Amniotic stem cell (primary cell): ENCODE data around the gene CYP26B1.

ENCODE experiments used
- DNase-seq: peaks from one replicate; lab custom pipeline; 2025; lab: John Stamatoyannopoulos, UW

The CYP26B1 gene

DNA sequence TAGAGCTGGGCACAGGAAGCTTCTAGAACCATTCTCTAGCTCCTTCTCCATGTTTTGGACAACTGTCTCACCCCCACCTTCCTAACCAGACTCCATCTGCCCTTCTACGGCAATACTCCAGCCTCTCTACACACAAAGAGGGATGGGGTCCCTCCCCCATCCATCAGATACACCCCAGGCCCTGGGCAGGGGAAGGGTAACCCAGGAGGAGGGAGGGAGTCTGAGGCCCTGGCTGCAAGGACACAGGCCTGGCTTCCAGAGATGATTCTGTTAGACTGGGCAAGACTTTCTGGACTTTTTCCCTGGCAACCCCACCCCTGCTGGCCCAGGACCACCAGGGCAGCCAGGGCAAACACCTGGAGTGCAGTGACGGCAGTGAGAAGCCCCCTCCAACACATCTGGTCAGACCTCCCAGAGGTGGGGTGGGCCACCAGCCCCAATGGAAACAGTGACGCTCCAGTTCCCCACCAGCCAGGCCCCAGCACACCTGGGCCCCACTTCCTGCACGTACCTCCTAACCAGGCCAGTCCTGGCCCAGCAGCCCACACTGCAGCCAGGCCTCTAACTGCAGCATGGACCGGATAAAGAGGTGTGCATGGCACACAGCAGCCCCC, 6.5 kb downstream of the CYP26B1 start:
- DNase-seq, result no peak

DNA sequence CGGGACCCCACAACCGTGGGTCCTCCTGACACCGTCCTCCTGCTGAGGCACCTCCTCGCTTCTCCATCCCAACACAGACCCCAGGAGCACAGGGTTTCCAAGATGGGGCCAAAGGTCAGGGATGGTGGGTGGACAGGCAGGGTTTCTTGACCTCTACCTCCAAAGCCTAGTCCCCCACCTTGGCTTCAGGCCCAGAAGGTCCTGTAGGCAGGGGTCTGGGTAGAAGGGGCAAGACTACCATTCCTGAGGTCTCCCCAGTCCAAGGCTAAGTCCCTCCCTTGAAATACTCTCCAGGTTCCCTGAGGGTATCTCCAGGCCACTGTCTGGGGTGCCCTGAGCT, 7.1 kb downstream of the CYP26B1 start:
- no peak for DNase-seq

DNA sequence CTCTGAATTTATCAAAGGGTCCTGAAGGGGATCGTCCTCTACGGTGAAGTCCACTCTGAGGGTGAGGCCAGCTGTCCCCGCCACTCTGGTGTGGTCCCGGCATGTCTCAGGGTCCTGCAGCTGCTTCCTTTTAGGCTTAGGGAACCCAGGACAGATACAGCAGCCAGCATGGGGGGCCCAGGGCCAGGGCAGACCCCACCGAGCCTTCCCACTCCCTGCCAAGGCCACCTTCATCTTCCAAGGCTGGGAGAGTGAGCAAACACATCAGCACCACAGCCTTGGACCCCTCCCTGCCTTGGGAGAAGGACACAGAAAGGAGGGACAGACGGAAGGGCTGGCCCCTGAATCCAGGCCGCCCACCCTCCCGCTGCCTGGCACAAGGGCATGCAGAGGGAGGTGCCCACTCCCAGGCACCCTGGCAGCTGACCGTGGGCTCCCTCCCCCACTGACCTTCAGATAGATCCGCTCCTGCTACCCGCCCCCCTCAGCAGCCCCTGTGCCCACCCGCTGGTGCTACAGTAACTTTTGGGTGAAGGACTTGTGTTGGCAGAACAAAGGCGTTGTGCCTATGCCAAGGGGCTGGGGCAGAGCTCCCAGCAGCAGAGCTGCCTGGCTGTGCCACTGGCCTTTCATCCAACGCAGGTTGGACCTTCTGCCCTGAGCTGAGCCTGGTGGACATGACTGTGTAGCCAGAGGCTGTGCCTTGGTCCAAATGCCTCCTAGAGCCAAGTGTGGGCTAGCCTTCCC, 7.6 kb downstream of the CYP26B1 start:
- DNase-seq, result no peak

DNA sequence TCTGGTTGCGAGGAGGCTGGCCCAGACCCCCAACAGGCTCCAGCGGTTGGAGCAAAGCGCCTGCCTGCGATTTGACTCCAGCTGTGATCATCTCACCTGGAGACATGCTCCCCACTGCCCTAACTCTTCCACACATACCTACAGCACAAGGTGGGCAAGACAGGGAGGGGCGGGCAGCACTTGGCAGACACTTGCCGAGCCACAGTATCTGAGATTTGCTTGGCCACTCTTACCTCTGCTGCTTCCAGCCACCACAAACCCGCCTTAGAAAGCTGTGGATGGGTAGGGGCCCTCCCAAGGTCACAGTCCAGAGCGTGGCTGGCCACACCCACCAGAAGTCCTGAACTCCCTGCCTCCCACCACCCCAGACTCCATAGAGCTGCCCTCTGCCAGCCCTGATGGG, 8.2 kb downstream of the CYP26B1 start:
- DNase-seq, result no peak

DNA sequence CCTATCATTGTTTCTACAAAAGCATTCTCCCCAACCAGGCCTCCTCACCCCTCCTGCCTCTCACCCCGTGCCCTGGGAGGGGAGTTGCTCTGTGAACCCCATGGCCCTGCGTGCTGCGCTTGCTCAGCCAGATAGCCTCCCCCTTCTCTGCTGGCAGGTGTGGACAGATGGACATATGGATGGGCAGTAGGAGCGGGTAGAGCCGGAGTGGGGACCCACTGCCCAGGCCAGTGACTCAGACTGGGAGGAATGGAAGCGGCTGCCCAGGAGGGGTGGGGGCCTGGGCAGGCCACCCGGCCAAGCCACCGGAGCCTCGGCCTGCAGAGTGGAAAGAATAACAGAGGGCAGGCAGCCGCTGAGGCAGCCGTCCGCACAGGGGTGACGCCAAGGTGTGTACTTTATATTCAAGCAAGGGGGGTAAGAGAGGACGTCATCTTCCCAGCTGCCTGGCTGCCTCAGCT, 8.7 kb downstream of the CYP26B1 start:
- DNase-seq, result no peak

DNA sequence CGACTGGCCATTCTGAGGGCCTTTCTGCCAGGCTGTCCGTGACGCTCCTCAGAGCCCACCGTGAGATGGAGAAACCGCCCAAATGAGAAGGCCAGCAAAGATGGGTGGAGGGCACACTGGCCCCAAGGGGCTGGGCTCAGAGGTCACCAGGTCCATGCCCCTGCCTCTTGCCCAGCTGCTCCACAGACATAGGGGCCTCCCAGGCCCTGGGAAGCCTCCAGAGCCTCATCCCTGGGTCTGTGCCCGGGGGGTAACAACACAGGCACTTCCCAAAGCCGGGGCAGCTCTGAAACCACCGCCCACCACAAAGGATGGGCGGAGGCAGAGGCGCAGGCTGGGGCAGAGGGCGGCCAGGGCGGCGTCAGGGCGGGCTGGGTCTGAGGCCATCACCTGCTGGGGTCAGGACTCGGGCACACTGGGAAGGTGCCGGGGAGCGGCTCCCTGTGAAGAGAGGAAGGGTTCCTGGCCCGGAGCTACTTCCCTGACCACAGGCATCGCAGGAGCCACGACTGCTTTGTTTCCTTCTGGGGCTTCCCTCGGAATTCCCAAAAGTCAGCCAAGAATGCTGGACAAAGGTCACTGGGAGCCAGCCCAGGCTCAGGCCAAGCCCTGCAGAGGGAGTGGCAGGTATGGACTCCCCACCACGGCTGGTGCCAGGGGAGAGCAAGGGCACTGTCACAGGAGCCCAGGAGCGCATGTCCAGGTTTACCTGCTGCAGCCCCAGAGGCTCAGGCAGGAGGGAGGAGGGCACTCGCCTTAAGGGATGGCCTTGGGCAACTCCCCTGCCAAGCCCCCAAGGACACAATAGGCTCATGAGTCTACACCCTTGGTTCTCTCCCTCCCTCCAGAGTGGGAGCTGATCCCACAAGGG, 9.4 kb downstream of the CYP26B1 start:
- no peak for DNase-seq

DNA sequence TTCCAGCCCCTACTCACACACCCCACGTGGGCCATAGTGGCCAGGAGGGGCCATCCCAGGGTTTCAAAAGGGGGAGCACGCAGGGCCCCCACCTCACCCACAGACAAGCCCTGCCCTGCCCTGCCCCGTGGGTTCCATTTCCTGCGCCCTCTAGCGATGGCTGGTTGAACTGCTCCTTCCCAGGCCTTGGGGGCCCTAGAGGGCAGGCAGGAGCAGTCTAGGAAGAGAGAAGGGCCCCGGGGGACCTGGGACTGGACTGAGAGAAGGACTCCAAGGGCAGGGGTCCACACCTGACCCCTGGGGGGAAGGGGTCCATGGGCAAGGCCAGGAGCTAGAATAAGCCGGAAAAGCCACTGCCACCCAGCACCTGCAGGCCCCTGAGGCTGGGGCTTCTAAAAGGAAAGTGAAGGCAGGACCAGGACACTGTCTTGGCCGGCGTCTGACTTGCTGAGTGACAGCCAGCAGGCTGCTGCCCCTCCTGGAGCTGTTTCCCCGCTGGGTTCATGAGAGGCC, 10.1 kb downstream of the CYP26B1 start:
- no peak for DNase-seq

DNA sequence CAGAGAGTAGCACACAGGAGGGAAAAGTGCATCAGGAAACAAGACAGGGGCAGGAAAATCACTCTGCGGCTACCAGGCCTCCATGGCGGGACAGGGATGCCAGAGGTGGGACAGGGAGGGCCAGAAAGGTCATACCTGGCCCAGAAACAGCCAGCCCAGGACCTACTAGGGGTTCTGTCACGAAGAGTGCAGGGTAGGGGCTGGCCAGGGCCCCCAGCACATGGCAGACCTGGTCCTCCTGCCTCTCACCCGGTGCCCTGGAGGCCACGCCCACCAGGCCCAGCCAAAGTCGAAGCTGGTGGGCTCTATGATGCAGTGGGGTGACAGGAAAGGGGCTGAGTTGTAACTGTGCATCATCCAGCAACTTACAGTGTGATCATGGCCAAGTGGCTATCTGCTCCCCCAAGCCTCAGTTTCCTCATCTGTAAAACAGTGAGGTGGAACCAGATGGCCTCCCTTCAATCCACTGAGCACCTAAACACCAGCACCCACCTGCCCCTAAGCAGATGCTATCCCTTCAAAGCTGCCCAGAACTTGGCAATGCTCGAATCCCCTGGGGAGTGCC, 10.6 kb downstream of the CYP26B1 start:
- no peak for DNase-seq

DNA sequence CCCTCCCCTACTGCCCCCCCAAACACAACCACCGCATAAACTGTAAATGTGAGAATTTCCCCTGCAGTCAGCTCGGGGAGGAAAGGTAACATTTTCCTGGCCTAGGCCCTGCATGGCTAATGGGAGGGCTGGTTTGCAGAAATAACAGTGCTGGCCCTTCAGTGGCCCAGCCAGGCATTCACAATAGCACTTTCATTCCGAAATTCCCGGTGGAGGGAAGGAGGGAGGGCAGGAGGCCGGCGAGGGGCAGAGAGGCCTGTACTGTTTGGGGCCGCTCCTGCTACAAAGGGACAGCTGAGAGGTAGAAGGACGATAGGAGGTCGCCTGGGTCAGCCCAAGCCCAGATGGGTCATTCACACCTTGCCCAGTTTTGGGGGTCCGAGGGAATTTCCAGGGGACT, 11.3 kb downstream of the CYP26B1 start:
- no peak for DNase-seq

DNA sequence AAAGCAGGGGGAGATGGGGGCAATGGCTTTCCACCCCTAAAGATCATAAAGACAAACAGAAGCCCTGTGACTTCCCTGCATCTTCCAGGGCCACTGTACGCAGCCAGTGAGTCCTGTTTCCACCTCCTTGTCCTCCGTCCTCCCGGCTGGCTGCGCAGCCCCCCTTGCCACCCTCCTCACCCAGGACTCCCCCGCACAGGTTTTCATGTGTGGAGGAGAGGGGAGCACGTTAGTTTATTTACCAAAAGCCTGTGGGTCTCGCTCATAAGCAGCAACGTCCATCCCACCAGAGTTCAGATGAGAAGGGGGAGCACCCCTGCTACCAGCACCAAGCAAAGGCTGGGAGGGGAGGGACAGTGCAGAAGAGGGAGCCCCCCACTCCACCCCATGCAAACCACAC, 11.7 kb downstream of the CYP26B1 start:
- DNase-seq, result no peak

DNA sequence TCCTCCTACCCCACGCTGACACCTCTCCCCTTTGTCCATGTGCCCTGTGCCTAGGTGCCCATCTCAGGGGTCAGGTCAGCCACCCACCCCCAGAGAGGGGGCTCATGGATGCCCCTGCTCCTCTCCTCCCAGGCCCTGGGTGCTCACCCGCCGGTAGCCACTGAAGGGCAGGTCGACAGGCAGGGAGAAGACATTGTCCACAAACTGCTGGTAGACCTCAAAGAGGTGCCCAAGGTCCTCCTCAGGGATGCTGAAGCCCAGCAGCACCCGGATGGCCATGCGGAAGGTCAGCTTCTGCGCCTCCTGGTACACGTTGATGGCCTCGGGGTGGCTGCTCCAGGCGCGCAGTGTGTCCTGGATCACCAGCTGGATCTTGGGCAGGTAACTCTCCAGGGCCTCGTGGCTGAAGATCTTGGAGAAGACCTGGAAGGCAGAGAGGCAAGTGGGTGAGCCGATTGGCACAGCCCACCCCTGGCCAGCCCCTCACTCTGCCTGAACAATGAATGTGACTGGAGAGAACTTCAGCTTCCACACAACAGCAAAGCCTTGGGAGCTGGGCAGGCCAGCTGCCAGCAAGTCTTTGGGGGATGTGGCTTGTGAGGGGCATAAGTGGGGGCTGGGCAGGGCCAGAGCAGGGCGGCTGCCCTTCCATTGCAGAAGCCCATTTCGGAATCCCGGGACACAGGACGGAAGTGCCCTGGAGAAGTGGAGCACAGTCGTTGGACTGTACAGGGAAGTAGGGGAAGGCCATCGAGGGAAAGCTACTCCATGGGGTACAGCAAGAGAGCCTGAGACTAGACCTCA, 12.5 kb downstream of the CYP26B1 start:
- DNase-seq, result no peak

DNA sequence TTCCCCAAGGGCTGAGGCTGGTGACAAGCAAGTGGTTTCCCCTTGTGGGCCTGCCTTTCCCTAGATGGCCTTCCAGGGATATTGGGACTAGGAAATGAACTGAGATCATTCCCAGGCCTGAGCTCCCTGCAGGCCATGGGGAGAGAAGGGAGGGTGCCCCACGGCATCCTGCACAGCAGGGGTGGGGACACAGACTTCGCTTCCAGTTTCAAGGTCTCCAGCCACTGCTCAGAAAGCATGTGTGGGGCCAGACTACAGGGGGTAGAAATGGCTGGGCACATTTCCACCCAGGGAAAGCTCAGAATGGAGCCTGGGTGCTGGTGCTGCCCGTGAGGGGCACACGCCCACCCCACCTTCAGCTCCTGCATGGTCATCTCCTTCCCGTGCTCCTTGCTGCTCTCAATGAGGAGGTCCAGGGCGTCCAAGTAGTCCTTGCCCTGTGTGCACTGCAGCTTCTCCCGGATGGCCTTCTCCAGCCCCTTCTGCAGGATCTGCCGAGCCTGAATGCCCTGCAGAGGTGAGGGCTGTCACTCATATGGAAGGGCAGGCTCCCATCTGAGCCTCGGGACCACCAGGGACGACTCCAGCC, 13.2 kb downstream of the CYP26B1 start:
- DNase-seq, result no peak

DNA sequence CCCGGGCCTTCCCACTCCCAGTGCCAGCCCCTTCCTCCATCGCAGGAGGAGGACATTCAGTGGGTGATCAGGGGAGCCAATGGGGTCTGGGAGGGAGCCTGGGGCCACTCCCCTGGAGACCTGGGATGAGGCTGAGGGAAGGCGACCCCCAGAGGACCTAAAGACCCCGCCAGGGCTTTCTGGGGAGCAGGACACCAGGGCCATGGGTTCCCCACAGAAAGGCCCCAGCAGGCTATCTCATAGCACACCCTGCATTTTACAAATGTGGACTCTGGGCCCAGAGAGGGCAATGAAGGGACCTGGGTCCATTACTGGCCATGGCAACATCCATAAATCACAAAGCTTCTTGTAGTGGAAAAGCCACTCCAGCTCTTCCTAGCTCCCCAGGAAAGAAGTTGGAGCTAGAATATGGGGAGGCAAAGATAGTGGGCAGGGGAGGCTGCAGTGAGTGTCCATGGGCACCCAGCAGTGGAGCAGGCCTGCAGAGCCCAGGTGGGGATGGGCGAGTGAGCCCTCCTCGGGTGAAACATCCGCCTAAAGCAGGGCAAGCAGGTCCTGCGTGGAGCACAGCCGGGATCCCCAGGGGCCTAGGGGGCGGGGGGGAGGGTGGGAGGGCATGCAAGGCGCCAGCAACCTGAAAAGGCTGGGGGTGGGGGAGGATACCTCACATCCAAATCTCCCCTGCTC, 13.8 kb downstream of the CYP26B1 start:
- DNase-seq, result no peak

DNA sequence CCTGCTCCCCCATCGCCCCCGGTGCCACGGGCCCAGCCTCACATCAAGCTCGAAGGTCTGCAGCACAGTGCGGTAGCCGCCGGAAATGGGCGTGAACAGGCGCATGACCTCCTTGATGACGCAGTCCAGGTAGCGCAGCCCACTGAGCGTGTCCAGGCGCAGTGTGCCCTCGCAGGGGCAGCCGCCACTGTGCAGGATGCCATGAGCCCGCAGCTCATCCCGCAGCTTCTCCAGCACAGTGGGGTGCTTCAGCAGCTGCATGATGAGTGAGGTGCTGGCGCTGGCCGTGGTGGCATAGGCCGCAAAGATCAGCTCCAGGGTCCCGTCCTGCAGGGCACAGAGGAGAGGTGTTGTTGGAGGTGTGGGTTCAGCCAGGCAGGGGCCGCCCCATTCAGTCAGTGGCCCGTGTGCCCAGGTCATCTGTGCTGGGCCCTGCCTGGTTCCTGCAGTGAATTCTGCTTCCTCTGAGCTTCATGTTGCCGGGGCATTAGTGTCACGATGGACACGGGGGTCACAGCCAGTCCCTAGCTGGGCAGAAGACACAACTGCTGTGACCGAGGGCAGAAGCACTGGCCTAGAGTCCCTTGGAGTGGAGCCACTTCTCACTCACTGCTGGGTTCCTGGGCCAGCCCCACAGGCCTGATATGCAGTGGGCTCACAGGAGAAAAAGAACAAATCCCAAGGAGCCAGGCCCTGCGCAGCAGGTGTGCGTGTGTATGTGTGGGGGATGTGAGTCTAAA, 14.5 kb downstream of the CYP26B1 start:
- DNase-seq, result no peak

DNA sequence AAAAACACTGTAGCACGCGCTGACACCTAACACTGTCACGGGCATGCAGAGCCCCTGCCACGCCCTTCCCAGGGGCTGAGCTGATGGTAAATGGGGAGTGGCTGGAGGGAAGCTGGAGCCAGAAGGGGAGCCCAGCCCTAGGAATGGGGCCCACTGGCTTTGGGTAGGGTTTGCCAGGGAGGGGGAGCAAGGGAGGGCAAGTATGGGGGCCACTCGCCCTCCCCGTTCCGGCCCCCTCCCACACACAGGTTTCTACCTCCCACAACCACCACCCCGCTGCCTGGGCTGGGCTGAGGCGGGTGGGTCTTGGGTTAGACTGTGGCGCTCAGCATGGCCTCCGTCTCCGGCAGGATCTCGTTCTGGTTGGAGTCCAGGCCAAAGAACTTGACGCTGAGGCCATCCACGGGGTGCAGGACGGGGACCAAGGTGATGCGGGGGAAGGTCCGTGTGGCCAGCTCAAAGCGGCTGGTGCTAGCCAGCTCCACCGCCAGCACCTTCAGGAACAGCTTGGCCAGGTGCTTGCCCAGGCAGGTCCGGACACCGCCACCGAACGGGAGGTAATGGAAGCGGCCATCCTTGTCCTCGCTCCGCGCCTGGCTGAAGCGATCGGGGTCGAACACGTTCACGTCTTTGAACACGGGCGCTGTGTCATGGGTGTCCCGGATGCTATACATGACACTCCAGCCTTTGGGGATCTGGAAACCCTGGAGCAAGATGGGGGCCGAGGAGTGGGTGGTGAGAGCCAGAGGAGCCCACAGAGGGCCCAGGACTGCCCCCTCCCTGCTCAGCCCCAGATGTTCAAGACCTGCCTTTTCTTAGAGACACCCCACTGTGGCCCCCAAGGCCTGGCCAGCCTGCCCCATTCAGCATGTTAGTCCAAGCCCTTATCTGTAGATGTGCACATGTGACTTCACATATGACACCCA, 15.5 kb downstream of the CYP26B1 start:
- no peak for DNase-seq

DNA sequence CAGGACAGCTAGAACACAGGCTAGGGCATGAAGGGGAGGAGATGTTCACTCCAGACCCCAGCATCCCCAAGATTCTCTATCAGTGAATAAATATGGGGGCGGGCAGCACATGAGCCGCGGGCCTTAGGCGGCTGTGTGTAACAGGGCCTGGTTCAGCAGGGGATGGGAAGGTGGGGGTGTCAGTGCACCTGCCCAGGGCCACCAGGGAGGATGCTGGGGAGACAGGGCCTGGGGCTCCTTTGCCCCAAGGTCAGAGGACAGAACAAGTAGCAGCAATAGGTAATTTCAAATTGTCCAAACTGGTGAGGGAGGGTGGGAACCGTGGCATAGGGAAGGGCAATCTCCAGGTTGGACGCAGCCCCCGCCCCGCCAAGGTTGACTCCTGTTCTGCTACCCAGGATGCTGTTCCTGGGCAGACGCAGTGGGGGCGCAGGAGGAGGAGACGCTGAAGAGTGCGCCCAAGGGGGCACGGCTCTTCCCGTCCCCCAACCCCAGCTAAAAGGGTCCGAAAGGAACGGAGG, 16.2 kb downstream of the CYP26B1 start:
- no peak for DNase-seq

DNA sequence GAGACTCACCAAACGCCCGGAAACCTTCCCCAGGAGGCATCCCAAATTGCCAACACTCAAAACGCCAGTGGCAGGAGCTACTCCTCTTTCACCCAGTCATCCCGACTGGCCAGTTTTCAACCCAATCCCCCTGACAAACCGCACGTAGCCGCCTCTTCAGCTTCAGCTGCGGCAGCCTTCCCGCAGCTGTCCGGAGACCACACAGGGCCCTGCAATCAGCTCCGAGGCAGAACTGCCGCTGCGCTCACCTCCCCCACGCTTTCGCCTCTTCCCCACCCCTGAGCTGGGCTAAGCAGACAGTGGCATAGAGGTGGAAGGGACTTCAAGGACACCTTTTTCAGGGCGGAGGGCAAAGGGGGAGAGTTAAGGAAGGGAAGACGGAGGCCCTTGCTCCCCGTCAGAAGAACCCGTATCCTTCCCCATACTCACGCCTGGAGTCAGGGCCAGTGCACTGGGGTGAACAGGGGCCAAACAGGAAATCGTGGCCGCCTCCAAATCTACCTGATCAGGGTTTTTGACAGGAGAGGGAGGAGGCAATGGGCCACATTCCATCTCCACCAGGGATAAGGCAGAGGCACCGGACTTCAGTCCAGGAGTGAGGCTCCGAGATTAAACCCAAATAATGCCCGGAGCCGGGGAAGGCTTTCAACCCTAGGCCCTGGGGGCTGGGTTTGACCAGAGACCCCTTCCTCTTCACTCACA, 16.9 kb downstream of the CYP26B1 start:
- no peak for DNase-seq
